HCT116 (cell line): ENCODE measurements around the gene KHDC3L. TPM values are rescaled to one million over a fixed set of nuclear protein-coding genes. Genes with fewer than 3 reads are reported as not detected.

Experiments
- ATAC-seq: fragments of 200-7000 bp; cut with Tn5 transposase; 2 replicates; pipeline ENCODE4 v1.9.1; 2020; ENCODE audit warnings: mild to moderate bottlenecking, moderate library complexity
- BruUV-seq: library from RNA; stranded (reverse); fragments of 400-500 nt; replicated peaks from 2 replicates; lab custom pipeline; 2021; lab: Mats Ljungman, UMichigan
- CTCF ChIA-PET: fragments of 300-600 bp; sonication (Branson Sonifier 250); formaldehyde crosslinking; loops from one replicate; lab custom pipeline; 2021; ENCODE audit warnings: antibody characterized with exemption; lab: Charles Lee
- POLR2A ChIA-PET: fragments of 300-600, 350-600 bp; sonication (Branson Sonifier 250); formaldehyde crosslinking; loops from one replicate; lab custom pipeline; 2021; ENCODE audit warnings: antibody characterized with exemption; lab: Charles Lee
- RAD21 ChIA-PET, 2 experiments: fragments of 300-600 bp; sonication (Branson Sonifier 250); formaldehyde crosslinking; loops; one replicate each; lab custom pipeline; 2023; ENCODE audit warnings: low total read pairs in 2 of 2; ENCODE audit not compliant: uncharacterized antibody in 2 of 2, unreplicated experiment in 2 of 2, low non-redundant PET in 1 of 2; lab: Charles Lee
- DNase-seq: peaks from one replicate; pipeline ENCODE4 v3.0.0-alpha.2; 2010; ENCODE audit warnings: low read depth, low spot score
- H2AFZ ChIP-seq: fragments of 200-600 bp; shearing (Covaris generic), sonication (generic); 2 replicates; pipeline ENCODE4 v1.6.1; 2017; ENCODE audit warnings: low read depth, mixed run types, mixed read lengths, antibody characterized with exemption, low read length; ENCODE audit not compliant: poor library complexity, severe bottlenecking
- H3K27ac ChIP-seq: 2 replicates; pipeline ENCODE4 v1.5.1; 2012; ENCODE audit warnings: low read depth, low read length
- H3K27me3 ChIP-seq: fragments of 200-600 bp; sonication (generic); 2 replicates; pipeline ENCODE4 v1.6.1; 2016; ENCODE audit warnings: mixed run types, low read length, mixed read lengths; ENCODE audit not compliant: insufficient read depth
- H3K36me3 ChIP-seq, 2 experiments: fragments of 200-500 bp in 1 of 2; fragments of 200-600 bp in 1 of 2; sonication (Bioruptor generic) in 1 of 2; sonication (generic) in 1 of 2; 2 replicates each; pipeline versions ENCODE4 v1.5.1 to v1.6.1; 2014 to 2016; ENCODE audit warnings: low read length in 2 of 2, inconsistent platforms in 1 of 2, mixed read lengths in 1 of 2, mixed run types in 1 of 2; ENCODE audit not compliant: insufficient read depth in 2 of 2, control insufficient read depth in 1 of 2
- H3K4me1 ChIP-seq, 2 experiments: fragments of 200-600 bp in 1 of 2; sonication (generic) in 1 of 2; 2 replicates each; pipeline versions ENCODE4 v1.5.1 to v1.6.1; 2012 to 2017; ENCODE audit warnings: low read length in 2 of 2, inconsistent platforms in 1 of 2, mild to moderate bottlenecking in 1 of 2, mixed read lengths in 1 of 2, mixed run types in 1 of 2, moderate library complexity in 1 of 2; ENCODE audit not compliant: insufficient read depth in 2 of 2, control insufficient read depth in 1 of 2
- H3K4me2 ChIP-seq: fragments of 200-600 bp; sonication (generic); 2 replicates; pipeline ENCODE4 v1.6.1; 2017; ENCODE audit warnings: mixed run types, low read length, mixed read lengths
- H3K4me3 ChIP-seq, 2 experiments: fragments of 200-600 bp in 1 of 2; sonication (generic) in 1 of 2; replicated peaks in 1 of 2; 2 replicates each; pipeline ENCODE4 v1.5.1; 2011 to 2016; ENCODE audit warnings: low read length in 2 of 2, control low read depth in 1 of 2, low read depth in 1 of 2, mild to moderate bottlenecking in 1 of 2, mixed read lengths in 1 of 2, mixed run types in 1 of 2
- H3K79me2 ChIP-seq: fragments of 200-600 bp; sonication (generic); 2 replicates; pipeline ENCODE4 v1.6.1; 2017; ENCODE audit warnings: mild to moderate bottlenecking, mixed run types, low read length, moderate library complexity, mixed read lengths; ENCODE audit not compliant: insufficient read depth
- H3K9ac ChIP-seq: fragments of 200-600 bp; sonication (generic); 2 replicates; pipeline ENCODE4 v1.6.1; 2016; ENCODE audit warnings: low read length, mixed read lengths
- H3K9me2 ChIP-seq: fragments of 200-600 bp; sonication (generic), shearing (Covaris generic); 2 replicates; pipeline ENCODE4 v1.6.1; 2017; ENCODE audit warnings: mixed run types, mild to moderate bottlenecking, moderate library complexity; ENCODE audit not compliant: insufficient read depth
- H3K9me3 ChIP-seq, 2 experiments: fragments of 200-500 bp in 1 of 2; fragments of 200-600 bp in 1 of 2; sonication (Bioruptor generic) in 1 of 2; sonication (generic) in 1 of 2; 2 replicates each; pipeline ENCODE4 v1.6.1; 2014 to 2017; ENCODE audit warnings: low read length in 2 of 2, mixed read lengths in 2 of 2, inconsistent platforms in 1 of 2, low read depth in 1 of 2, mild to moderate bottlenecking in 1 of 2, mixed run types in 1 of 2, moderate library complexity in 1 of 2; ENCODE audit not compliant: control insufficient read depth in 1 of 2, insufficient read depth in 1 of 2
- H4K20me1 ChIP-seq: fragments of 200-600 bp; sonication (generic), shearing (Covaris generic); 2 replicates; pipeline ENCODE4 v1.6.1; 2017; ENCODE audit warnings: mixed run types, mild to moderate bottlenecking, moderate library complexity; ENCODE audit not compliant: insufficient read depth
- ATF3 ChIP-seq: IDR thresholded peaks from 2 replicates; pipeline ENCODE4 v1.6.1; 2012
- CEBPB ChIP-seq: IDR thresholded peaks from 2 replicates; pipeline ENCODE4 v1.6.1; 2012; ENCODE audit warnings: low read depth
- CTCF ChIP-seq, 3 experiments: fragments of 200-600 bp in 1 of 3; sonication (generic) in 1 of 3; IDR thresholded peaks in 2 of 3; conservative IDR thresholded peaks in 1 of 3; 2 replicates each; pipeline ENCODE4 v1.5.1; 2012 to 2017; ENCODE audit warnings: low read depth in 2 of 3, low read length in 2 of 3, antibody characterized with exemption in 1 of 3, borderline replicate concordance in 1 of 3, control low read depth in 1 of 3, mild to moderate bottlenecking in 1 of 3, mixed read lengths in 1 of 3, mixed run types in 1 of 3, moderate library complexity in 1 of 3; ENCODE audit not compliant: insufficient read depth in 1 of 3
- EZH2 ChIP-seq: fragments of 200-600 bp; sonication (generic); IDR thresholded peaks from 2 replicates; pipeline ENCODE4 v1.6.1; 2017; ENCODE audit warnings: antibody characterized with exemption, mixed run types
- FOSL1 ChIP-seq: IDR thresholded peaks from 2 replicates; pipeline ENCODE4 v1.6.1; 2012; ENCODE audit warnings: low read depth
- JUND ChIP-seq: IDR thresholded peaks from 2 replicates; pipeline ENCODE4 v1.6.1; 2012
- POLR2A ChIP-seq: IDR thresholded peaks from 2 replicates; pipeline ENCODE4 v1.7.0; 2011; ENCODE audit warnings: borderline replicate concordance; ENCODE audit not compliant: insufficient read depth, insufficient read length; ENCODE audit errors: extremely low read depth
- POLR2AphosphoS5 ChIP-seq: IDR thresholded peaks from 2 replicates; pipeline ENCODE4 v1.6.1; 2011; ENCODE audit warnings: mild to moderate bottlenecking, low read depth, low read length, moderate library complexity
- RAD21 ChIP-seq: IDR thresholded peaks from 2 replicates; pipeline ENCODE4 v1.6.1; 2012; ENCODE audit warnings: low read depth, mild to moderate bottlenecking
- REST ChIP-seq: IDR thresholded peaks from 2 replicates; pipeline ENCODE4 v1.6.1; 2012; ENCODE audit warnings: low read depth
- SIN3A ChIP-seq: IDR thresholded peaks from 2 replicates; pipeline ENCODE4 v1.6.1; 2012; ENCODE audit warnings: low read depth
- SP1 ChIP-seq: IDR thresholded peaks from 2 replicates; pipeline ENCODE4 v1.6.1; 2012; ENCODE audit warnings: low read depth
- SRF ChIP-seq: IDR thresholded peaks from 2 replicates; pipeline ENCODE4 v1.6.1; 2012; ENCODE audit warnings: low read depth
- TCF7L2 ChIP-seq: IDR thresholded peaks from 2 replicates; pipeline ENCODE4 v1.7.0; 2011; ENCODE audit warnings: borderline replicate concordance, inconsistent platforms; ENCODE audit not compliant: insufficient read depth, insufficient read length; ENCODE audit errors: extremely low read depth
- YY1 ChIP-seq: IDR thresholded peaks from 2 replicates; pipeline ENCODE4 v1.6.1; 2011; ENCODE audit warnings: low read length, low read depth, moderate library complexity, mild to moderate bottlenecking; ENCODE audit not compliant: insufficient replicate concordance; ENCODE audit errors: extremely low read depth
- ZBTB33 ChIP-seq: IDR thresholded peaks from 2 replicates; pipeline ENCODE4 v1.6.1; 2011; ENCODE audit warnings: mild to moderate bottlenecking, low read length, moderate library complexity; ENCODE audit not compliant: insufficient replicate concordance; ENCODE audit errors: extremely low read depth
- ZFX ChIP-seq: fragments of 450-650 bp; IDR thresholded peaks from 2 replicates; pipeline ENCODE4 v1.6.1; 2017
- intact Hi-C: fragments of 100-400 bp; cut with micrococcal nuclease; formaldehyde crosslinking; loops from 2 replicates; pipeline ENCODE4 v1.10.0; 2022
- total RNA-seq: library from RNA; stranded (reverse); gene quantifications from one replicate; pipeline ENCODE4 v1.2.1, GENCODE V29; 2021; ENCODE audit not compliant: unreplicated experiment

The KHDC3L gene
- total RNA-seq, 1 experiment from 2014 or later: not detected

- Histone ChIP-seq H3K9me3 (no peaks in the 10 kb centered on the region), H2AFZ (no peak overlapping the region), H3K4me2 (no peak overlapping the region), H3K27ac (no peak overlapping the region), H3K27me3 (no peaks in the 10 kb centered on the region), H4K20me1 (no peaks in the 10 kb centered on the region), H3K9me2 (no peaks in the 10 kb centered on the region; the same call in 1 of the 2 replicates), H3K4me3 (no peak overlapping the region), H3K79me2 (no peaks in the 10 kb centered on the region), H3K36me3 (no peaks in the 10 kb centered on the region), H3K9ac (no peak overlapping the region), H3K4me1 (no peaks in the 10 kb centered on the region)
- no peak for TF ChIP-seq FOSL1
- no peak for TF ChIP-seq TCF7L2
- TF ChIP-seq RAD21: no peak
- no peak for TF ChIP-seq ZFX
- TF ChIP-seq ATF3: no peak
- TF ChIP-seq CTCF (IDR thresholded peaks at IDR 0.05 in 2 of 3, conservative IDR thresholded peaks at IDR 0.05 in 1 of 3; ENCODE audit: borderline replicate concordance in 1 of 3, insufficient read depth in 1 of 3, low read depth in 2 of 3, low read length in 2 of 3): no peak
- TF ChIP-seq YY1: no peak
- no peak for TF ChIP-seq POLR2A
- TF ChIP-seq EZH2: no peak
- no peak for TF ChIP-seq ZBTB33
- TF ChIP-seq CEBPB: no peak
- TF ChIP-seq SRF: no peak
- no peak for TF ChIP-seq JUND
- no peak for TF ChIP-seq SP1
- TF ChIP-seq SIN3A: no peak
- no peak for TF ChIP-seq POLR2AphosphoS5
- TF ChIP-seq REST: no peak
- RAD21 ChIA-PET: no interaction called here
- BruUV-seq: no TSS peak
- POLR2A ChIA-PET: no interaction called here
- ATAC-seq: no peak
- DNase-seq: no peak
- intact Hi-C loops: no loop called here
- CTCF ChIA-PET: interaction anchor here (1.6 kb wide), 1 partner anchor 12 kb away, joined by 5 read pairs; no protein-coding TSS in a partner anchor
Measured at GRCh38 chr6:73400656-73401055, 38.2 kb downstream of the KHDC3L start.
